Mesenchymal stem cell (in vitro differentiated cells and primary cell): ENCODE measurements around the gene TRIP12.
A peak's percentile ranks its signal among the peaks of the same experiment; 100 is the strongest.
"Not testable (repeated sequence)": the region's sequence is repeated elsewhere in the genome, so short reads cannot be mapped to it uniquely, and the experiment has no call there.

ENCODE experiments used
- DNase-seq: peaks from one replicate; pipeline ENCODE4 v3.0.0-alpha.2; 2013
- H2AFZ ChIP-seq: one replicate; pipeline ENCODE4 v1.6.1; 2013; ENCODE audit warnings: low read depth, mild to moderate bottlenecking, control low read depth, inconsistent platforms, low read length, moderate library complexity
- H2AK5ac ChIP-seq: 2 replicates; pipeline ENCODE4 v1.6.1; 2013; ENCODE audit warnings: low read length, moderate library complexity, mild to moderate bottlenecking, inconsistent platforms; ENCODE audit not compliant: severe bottlenecking
- H2BK120ac ChIP-seq: one replicate; pipeline ENCODE4 v1.6.1; 2013; ENCODE audit warnings: low read depth, mild to moderate bottlenecking, inconsistent platforms, low read length, moderate library complexity
- H2BK12ac ChIP-seq, 2 experiments: one replicate each; pipeline ENCODE4 v1.6.1; 2013; ENCODE audit warnings: inconsistent platforms in 2 of 2, low read length in 2 of 2, mild to moderate bottlenecking in 2 of 2, moderate library complexity in 2 of 2, control low read depth in 1 of 2
- H2BK15ac ChIP-seq: one replicate; pipeline ENCODE4 v1.6.1; 2013; ENCODE audit warnings: mild to moderate bottlenecking, low read depth, inconsistent platforms; ENCODE audit not compliant: poor library complexity, severe bottlenecking
- H2BK5ac ChIP-seq: 2 replicates; pipeline ENCODE4 v1.6.1; 2013; ENCODE audit warnings: low read depth, mild to moderate bottlenecking, low read length, control low read depth, inconsistent platforms; ENCODE audit not compliant: poor library complexity, severe bottlenecking
- H3K14ac ChIP-seq, 2 experiments: one replicate each; pipeline ENCODE4 v1.6.1; 2013; ENCODE audit warnings: inconsistent platforms in 2 of 2, low read length in 2 of 2, control low read depth in 1 of 2, mild to moderate bottlenecking in 1 of 2, moderate library complexity in 1 of 2
- H3K18ac ChIP-seq, 2 experiments: one replicate each; pipeline ENCODE4 v1.6.1; 2013; ENCODE audit warnings: inconsistent platforms in 2 of 2, low read length in 2 of 2, control low read depth in 1 of 2, low read depth in 1 of 2, mild to moderate bottlenecking in 1 of 2
- H3K23ac ChIP-seq, 2 experiments: one replicate each; pipeline ENCODE4 v1.6.1; 2013; ENCODE audit warnings: inconsistent platforms in 2 of 2, low read length in 2 of 2, mild to moderate bottlenecking in 2 of 2, moderate library complexity in 2 of 2, control low read depth in 1 of 2
- H3K27ac ChIP-seq: 2 replicates; pipeline ENCODE4 v1.5.1; 2013; ENCODE audit warnings: mild to moderate bottlenecking, moderate library complexity, low read length, control low read depth, inconsistent platforms; ENCODE audit not compliant: poor library complexity, severe bottlenecking
- H3K27me3 ChIP-seq, 2 experiments: 2 replicates each; pipeline versions ENCODE4 v1.6.1 to v1.7.0; 2013; ENCODE audit warnings: low read length in 2 of 2, mild to moderate bottlenecking in 2 of 2, moderate library complexity in 2 of 2, control low read depth in 1 of 2, inconsistent platforms in 1 of 2; ENCODE audit not compliant: control insufficient read depth in 1 of 2, insufficient read depth in 1 of 2
- H3K36me3 ChIP-seq, 2 experiments: 2 replicates each; pipeline versions ENCODE4 v1.6.1 to v1.7.0; 2013; ENCODE audit warnings: low read length in 2 of 2, control low read depth in 1 of 2, inconsistent platforms in 1 of 2, low read depth in 1 of 2, mild to moderate bottlenecking in 1 of 2; ENCODE audit not compliant: insufficient read depth in 2 of 2, control insufficient read depth in 1 of 2
- H3K4ac ChIP-seq, 2 experiments: one replicate each; pipeline ENCODE4 v1.6.1; 2013; ENCODE audit warnings: inconsistent platforms in 2 of 2, low read length in 2 of 2, mild to moderate bottlenecking in 2 of 2, moderate library complexity in 2 of 2, control low read depth in 1 of 2, low read depth in 1 of 2
- H3K4me1 ChIP-seq: 2 replicates; pipeline ENCODE4 v1.6.1; 2013; ENCODE audit warnings: low read depth, low read length, control low read depth; ENCODE audit not compliant: control insufficient read depth, insufficient read depth
- H3K4me2 ChIP-seq: 2 replicates; pipeline ENCODE4 v1.6.1; 2013; ENCODE audit warnings: low read length, mild to moderate bottlenecking, inconsistent platforms; ENCODE audit not compliant: poor library complexity, severe bottlenecking
- H3K4me3 ChIP-seq, 2 experiments: 2 replicates each; pipeline versions ENCODE4 v1.5.1 to v1.7.0; 2013; ENCODE audit warnings: low read length in 2 of 2, mild to moderate bottlenecking in 2 of 2, control low read depth in 1 of 2, low read depth in 1 of 2; ENCODE audit not compliant: insufficient read depth in 1 of 2
- H3K79me1 ChIP-seq: replicated peaks from 2 replicates; pipeline ENCODE4 v1.6.1; 2013; ENCODE audit warnings: mild to moderate bottlenecking, control low read depth, low read length, inconsistent platforms; ENCODE audit not compliant: poor library complexity, severe bottlenecking
- H3K9ac ChIP-seq: 2 replicates; pipeline ENCODE4 v1.7.0; 2013; ENCODE audit warnings: mild to moderate bottlenecking, low read length, moderate library complexity
- H3K9me3 ChIP-seq: 2 replicates; pipeline ENCODE4 v1.7.0; 2013; ENCODE audit warnings: mild to moderate bottlenecking, low read length; ENCODE audit not compliant: control insufficient read depth
- H4K8ac ChIP-seq: one replicate; pipeline ENCODE4 v1.6.1; 2013; ENCODE audit warnings: inconsistent platforms, mild to moderate bottlenecking, low read length, moderate library complexity
- H4K91ac ChIP-seq: one replicate; pipeline ENCODE4 v1.6.1; 2013; ENCODE audit warnings: mild to moderate bottlenecking, low read length, inconsistent platforms
- WGBS: methylation state at CpG from one replicate; pipeline ENCODE4 v1.1.7; 2013; ENCODE audit warnings: mixed read lengths; 5-methylcytosine and 5-hydroxymethylcytosine counted together

Gene TRIP12

GRCh38 chr2:229850355-229851275, 71.2 kb downstream of the TRIP12 start:
- not testable (repeated sequence) for H3K4me1 ChIP-seq, H3K4me2 ChIP-seq, H2AK5ac ChIP-seq, H4K8ac ChIP-seq, H2AFZ ChIP-seq, H3K9me3 ChIP-seq, H4K91ac ChIP-seq, H3K27ac ChIP-seq, H3K14ac ChIP-seq, H3K9ac ChIP-seq, H2BK120ac ChIP-seq, H2BK12ac ChIP-seq, H3K4me3 ChIP-seq, H2BK15ac ChIP-seq, H2BK5ac ChIP-seq, H3K23ac ChIP-seq, H3K4ac ChIP-seq, DNase-seq, H3K27me3 ChIP-seq, H3K79me1 ChIP-seq
- Histone ChIP-seq H3K36me3 (peaks cover 15 to 55% of the 10 kb centered on the region in 2 experiments), H3K18ac (peak overlapping the region in 1 of 2 experiments; percentile 2)
- 99% methylated on average over 43 of the region's 44 CpGs for WGBS

DNA sequence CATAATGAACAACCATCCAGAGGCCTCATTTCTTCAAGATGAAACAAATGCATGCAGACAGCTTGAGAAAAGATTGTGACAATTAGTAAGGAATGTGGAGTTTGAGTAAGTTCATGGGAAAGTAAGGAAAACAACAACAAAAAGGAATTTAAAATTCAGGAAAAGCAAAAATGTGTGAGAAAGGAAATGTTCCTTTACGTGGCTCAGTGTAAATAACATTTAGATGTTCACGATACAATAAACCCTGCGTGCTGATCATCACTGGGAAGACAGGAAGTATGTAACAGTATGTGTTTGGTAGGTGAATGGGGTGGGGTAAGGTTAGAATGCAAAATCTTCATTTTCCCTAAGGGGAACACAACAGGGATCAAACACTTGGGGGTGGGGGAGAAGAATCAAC, 72.7 kb downstream of the TRIP12 start:
- 92% methylated on average over 3 of the region's 3 CpGs for WGBS
- no peak overlapping the region for H2BK12ac ChIP-seq
- no peaks in the 10 kb centered on the region for H3K9me3 ChIP-seq
- no peak overlapping the region for H3K4ac ChIP-seq
- H2BK120ac ChIP-seq = no peak overlapping the region
- H2BK15ac ChIP-seq = no peak overlapping the region
- H3K18ac ChIP-seq = no peak overlapping the region
- H3K4me1 ChIP-seq = no peaks in the 10 kb centered on the region
- H3K23ac ChIP-seq = no peak overlapping the region
- no peak overlapping the region for H3K9ac ChIP-seq
- no peak overlapping the region for H3K14ac ChIP-seq
- H3K27me3 ChIP-seq = no peaks in the 10 kb centered on the region
- peaks cover 4% of the 10 kb centered on the region for H3K79me1 ChIP-seq
- no peak overlapping the region for H4K8ac ChIP-seq
- peaks cover 15 to 57% of the 10 kb centered on the region in 2 experiments for H3K36me3 ChIP-seq
- H2AFZ ChIP-seq = no peak overlapping the region
- DNase-seq = no peak
- H3K4me2 ChIP-seq = no peak overlapping the region
- no peak overlapping the region for H3K27ac ChIP-seq
- H4K91ac ChIP-seq = no peak overlapping the region
- H3K4me3 ChIP-seq = no peak overlapping the region
- no peak overlapping the region for H2BK5ac ChIP-seq
- no peak overlapping the region for H2AK5ac ChIP-seq

DNA sequence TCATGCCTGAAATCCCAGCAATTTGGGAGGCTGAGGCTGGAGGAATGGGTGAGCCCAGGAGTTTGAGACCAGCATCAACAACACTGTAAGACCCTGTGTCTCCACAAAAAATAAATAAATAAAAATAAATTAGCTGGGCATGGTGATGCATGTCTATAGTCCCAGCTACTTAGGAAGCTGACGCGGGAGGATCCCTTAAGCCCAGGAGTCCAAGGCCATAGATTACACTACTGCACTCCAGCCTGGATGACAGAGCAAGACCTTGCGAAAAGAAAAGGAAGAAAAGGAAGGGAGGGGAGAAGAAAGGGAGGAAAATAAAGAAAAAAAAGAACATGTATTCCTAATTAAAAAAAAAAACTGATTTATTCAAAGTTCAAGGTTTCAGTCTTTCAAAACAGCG, 78.2 kb downstream of the TRIP12 start:
- Histone ChIP-seq H3K36me3 (peaks cover 7 to 79% of the 10 kb centered on the region in 2 experiments), H4K8ac (no peak overlapping the region), H3K27ac (no peak overlapping the region), H3K18ac (peak overlapping the region in 1 of 2 experiments; percentile 52), H2AFZ (no peak overlapping the region), H3K4me1 (no peaks in the 10 kb centered on the region), H3K4ac (no peak overlapping the region), H2BK120ac (no peak overlapping the region), H3K23ac (no peak overlapping the region), H2AK5ac (no peak overlapping the region), H3K4me2 (no peak overlapping the region), H3K4me3 (no peak overlapping the region), H3K9me3 (no peaks in the 10 kb centered on the region), H3K27me3 (no peaks in the 10 kb centered on the region), H3K79me1 (peaks cover 8% of the 10 kb centered on the region), H4K91ac (no peak overlapping the region), H3K14ac (no peak overlapping the region), H3K9ac (no peak overlapping the region), H2BK5ac (no peak overlapping the region), H2BK12ac (no peak overlapping the region), H2BK15ac (no peak overlapping the region)
- no peak for DNase-seq
- 100% methylated on average over 3 of the region's 4 CpGs for WGBS

- no peak overlapping the region for H2AK5ac ChIP-seq
- H3K9ac ChIP-seq = no peak overlapping the region
- H3K27me3 ChIP-seq = no peaks in the 10 kb centered on the region
- no peak overlapping the region for H3K27ac ChIP-seq
- no peak overlapping the region for H2BK120ac ChIP-seq
- H3K4me3 ChIP-seq = no peak overlapping the region
- WGBS = 67% methylated on average over 3 of the region's 6 CpGs
- H3K9me3 ChIP-seq = no peaks in the 10 kb centered on the region
- H3K4ac ChIP-seq = no peak overlapping the region
- H3K18ac ChIP-seq = no peak overlapping the region
- H2AFZ ChIP-seq = no peak overlapping the region
- H4K8ac ChIP-seq = no peak overlapping the region
- peaks cover 12% of the 10 kb centered on the region for H3K79me1 ChIP-seq
- no peak overlapping the region for H3K14ac ChIP-seq
- DNase-seq = no peak
- H4K91ac ChIP-seq = no peak overlapping the region
- no peak overlapping the region for H3K4me2 ChIP-seq
- peaks cover 5% of the 10 kb centered on the region for H3K4me1 ChIP-seq
- H2BK15ac ChIP-seq = no peak overlapping the region
- H2BK12ac ChIP-seq = no peak overlapping the region
- H3K36me3 ChIP-seq = peaks cover 12 to 74% of the 10 kb centered on the region in 2 experiments
- H3K23ac ChIP-seq = no peak overlapping the region
- H2BK5ac ChIP-seq = no peak overlapping the region
Observed at GRCh38 chr2:229838729-229839128, 83.1 kb downstream of the TRIP12 start.
